Measurements from ENCODE around the gene ZIM2.

DNA sequence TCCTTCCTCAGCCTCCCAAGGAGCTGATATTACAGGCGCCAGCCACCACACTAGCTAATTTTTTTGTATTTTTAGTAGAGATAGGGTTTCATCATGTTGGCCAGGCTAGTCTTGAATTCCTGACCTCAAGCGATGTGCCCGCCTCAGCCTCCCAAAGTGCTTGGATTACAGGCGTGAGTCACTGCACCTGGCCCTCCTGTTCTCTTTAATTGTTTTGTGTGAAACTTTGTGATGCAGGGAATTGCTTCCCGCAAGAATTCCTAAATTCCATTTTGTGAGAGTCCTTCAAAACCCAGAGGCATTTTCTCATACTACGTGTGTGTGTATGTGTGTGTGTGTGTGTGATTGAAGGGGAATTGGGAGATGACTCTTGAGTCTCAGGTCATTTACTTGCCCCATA is 104.0 kb downstream of the ZIM2 start:
- TF ChIP-seq, protein P1, sequence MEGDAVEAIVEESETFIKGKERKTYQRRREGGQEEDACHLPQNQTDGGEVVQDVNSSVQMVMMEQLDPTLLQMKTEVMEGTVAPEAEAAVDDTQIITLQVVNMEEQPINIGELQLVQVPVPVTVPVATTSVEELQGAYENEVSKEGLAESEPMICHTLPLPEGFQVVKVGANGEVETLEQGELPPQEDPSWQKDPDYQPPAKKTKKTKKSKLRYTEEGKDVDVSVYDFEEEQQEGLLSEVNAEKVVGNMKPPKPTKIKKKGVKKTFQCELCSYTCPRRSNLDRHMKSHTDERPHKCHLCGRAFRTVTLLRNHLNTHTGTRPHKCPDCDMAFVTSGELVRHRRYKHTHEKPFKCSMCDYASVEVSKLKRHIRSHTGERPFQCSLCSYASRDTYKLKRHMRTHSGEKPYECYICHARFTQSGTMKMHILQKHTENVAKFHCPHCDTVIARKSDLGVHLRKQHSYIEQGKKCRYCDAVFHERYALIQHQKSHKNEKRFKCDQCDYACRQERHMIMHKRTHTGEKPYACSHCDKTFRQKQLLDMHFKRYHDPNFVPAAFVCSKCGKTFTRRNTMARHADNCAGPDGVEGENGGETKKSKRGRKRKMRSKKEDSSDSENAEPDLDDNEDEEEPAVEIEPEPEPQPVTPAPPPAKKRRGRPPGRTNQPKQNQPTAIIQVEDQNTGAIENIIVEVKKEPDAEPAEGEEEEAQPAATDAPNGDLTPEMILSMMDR (IDR thresholded peaks at IDR 0.05 in 2 of 3, conservative IDR thresholded peaks at IDR 0.05 in 1 of 3; ENCODE audit: insufficient read depth in 2 of 3, low read depth in 1 of 3, low read length in 3 of 3), result no peak
- TF ChIP-seq, protein P2, sequence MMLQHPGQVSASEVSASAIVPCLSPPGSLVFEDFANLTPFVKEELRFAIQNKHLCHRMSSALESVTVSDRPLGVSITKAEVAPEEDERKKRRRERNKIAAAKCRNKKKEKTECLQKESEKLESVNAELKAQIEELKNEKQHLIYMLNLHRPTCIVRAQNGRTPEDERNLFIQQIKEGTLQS (IDR thresholded peaks at IDR 0.05), result no peak
- TF ChIP-seq, protein P2 (CRISPR knock-in tag; conservative IDR thresholded peaks at IDR 0.05), result no peak
- TF ChIP-seq PML (IDR thresholded peaks at IDR 0.05; ENCODE audit: low read length) (no peak), CHD1 (IDR thresholded peaks at IDR 0.05; ENCODE audit: low read length) (no peak), TBP (optimal IDR thresholded peaks at IDR 0.05; ENCODE audit: low read depth, low read length) (no peak), MAFK (IDR thresholded peaks at IDR 0.05; ENCODE audit: low read length) (no peak), CAMTA2 (CRISPR knock-in tag; conservative IDR thresholded peaks at IDR 0.05) (no peak), SMAD3 (CRISPR knock-in tag; conservative IDR thresholded peaks at IDR 0.05) (no peak), NEUROD1 (IDR thresholded peaks at IDR 0.05; ENCODE audit: borderline replicate concordance, low read depth, low read length, partially characterized antibody) (no peak), HCFC1 (IDR thresholded peaks at IDR 0.05; ENCODE audit: low read depth, low read length) (no peak)
- TF ChIP-seq, protein P3, sequence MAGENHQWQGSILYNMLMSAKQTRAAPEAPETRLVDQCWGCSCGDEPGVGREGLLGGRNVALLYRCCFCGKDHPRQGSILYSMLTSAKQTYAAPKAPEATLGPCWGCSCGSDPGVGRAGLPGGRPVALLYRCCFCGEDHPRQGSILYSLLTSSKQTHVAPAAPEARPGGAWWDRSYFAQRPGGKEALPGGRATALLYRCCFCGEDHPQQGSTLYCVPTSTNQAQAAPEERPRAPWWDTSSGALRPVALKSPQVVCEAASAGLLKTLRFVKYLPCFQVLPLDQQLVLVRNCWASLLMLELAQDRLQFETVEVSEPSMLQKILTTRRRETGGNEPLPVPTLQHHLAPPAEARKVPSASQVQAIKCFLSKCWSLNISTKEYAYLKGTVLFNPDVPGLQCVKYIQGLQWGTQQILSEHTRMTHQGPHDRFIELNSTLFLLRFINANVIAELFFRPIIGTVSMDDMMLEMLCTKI (IDR thresholded peaks at IDR 0.05; ENCODE audit: partially characterized antibody), result no peak
